NCI-H526 (cell line): ENCODE data around the gene TXNDC2.
"Not testable (repeated sequence)": the region's sequence is repeated elsewhere in the genome, so short reads cannot be mapped to it uniquely, and the experiment has no call there.

Experiments
- DNase-seq, 2 experiments: peaks; one replicate each; lab custom pipeline; 2025; lab: John Stamatoyannopoulos, UW

The TXNDC2 gene

GRCh38 chr18:9885170-9886004, at the start of gene TXNDC2:
TSS of gene TXNDC2 (plus strand) at chr18:9885973. CDS start at chr18:9886681, 708 bp downstream.
- no peak for DNase-seq

GRCh38 chr18:9838144-9838877, 47.5 kb upstream of the TXNDC2 start:
- DNase-seq: no peak

GRCh38 chr18:9839211-9839610, 46.6 kb upstream of the TXNDC2 start:
- DNase-seq: no peak

- no peak for DNase-seq
Measured at GRCh38 chr18:9839853-9840252, 45.9 kb upstream of the TXNDC2 start.

- DNase-seq: no peak
Measured at GRCh38 chr18:9841752-9842151, 44.0 kb upstream of the TXNDC2 start.

GRCh38 chr18:9842448-9842847, 43.3 kb upstream of the TXNDC2 start:
- no peak for DNase-seq

- no peak for DNase-seq
Measured at GRCh38 chr18:9845256-9845655, 40.5 kb upstream of the TXNDC2 start.

- no peak for DNase-seq
Measured at GRCh38 chr18:9846162-9846925, 39.4 kb upstream of the TXNDC2 start.

GRCh38 chr18:9848170-9848879, 37.4 kb upstream of the TXNDC2 start:
- no peak for DNase-seq

- no peak for DNase-seq
Measured at GRCh38 chr18:9849407-9850283, 36.1 kb upstream of the TXNDC2 start.

- DNase-seq: no peak
Measured at GRCh38 chr18:9850309-9850708, 35.5 kb upstream of the TXNDC2 start.

GRCh38 chr18:9851511-9851910, 34.3 kb upstream of the TXNDC2 start:
- DNase-seq: no peak

- no peak for DNase-seq
Measured at GRCh38 chr18:9852266-9853081, 33.3 kb upstream of the TXNDC2 start.

- no peak for DNase-seq
Measured at GRCh38 chr18:9854801-9855676, 30.7 kb upstream of the TXNDC2 start.

GRCh38 chr18:9855681-9856080, 30.1 kb upstream of the TXNDC2 start:
- no peak for DNase-seq

GRCh38 chr18:9856092-9856491, 29.7 kb upstream of the TXNDC2 start:
- no peak for DNase-seq

GRCh38 chr18:9857479-9857998, 28.2 kb upstream of the TXNDC2 start:
- not testable (repeated sequence) for DNase-seq

GRCh38 chr18:9858642-9859041, 27.1 kb upstream of the TXNDC2 start:
- no peak for DNase-seq

- no peak for DNase-seq
Measured at GRCh38 chr18:9859232-9859631, 26.5 kb upstream of the TXNDC2 start.
